Kidney epithelial cell (primary cell): ENCODE measurements around the gene URM1. TPM values are rescaled to one million over a fixed set of nuclear protein-coding genes. Genes with fewer than 3 reads are reported as not detected.

Source experiments
- DNase-seq: peaks from one replicate; pipeline ENCODE4 v3.0.0-alpha.2; 2010; ENCODE audit warnings: low read depth
- H3K27me3 ChIP-seq: 2 replicates; pipeline ENCODE4 v1.6.0; 2011; ENCODE audit warnings: low read length; ENCODE audit not compliant: control insufficient read depth, insufficient read depth
- H3K36me3 ChIP-seq: 2 replicates; pipeline ENCODE4 v1.5.1; 2011; ENCODE audit warnings: low read length; ENCODE audit not compliant: control insufficient read depth, insufficient read depth
- H3K4me3 ChIP-seq: 2 replicates; pipeline ENCODE4 v1.5.1; 2011; ENCODE audit warnings: low read depth, mild to moderate bottlenecking, control low read depth, low read length
- CTCF ChIP-seq: IDR thresholded peaks from 2 replicates; pipeline ENCODE4 v1.5.1; 2011; ENCODE audit warnings: mild to moderate bottlenecking, moderate library complexity, low read length, control low read depth, inconsistent platforms; ENCODE audit not compliant: insufficient read depth, poor library complexity, severe bottlenecking
- total RNA-seq: library from RNA; depleted of rRNA; stranded (reverse); fragments of >200 nt; gene quantifications from 2 replicates; pipeline ENCODE4 v1.2.3, GENCODE V29; 2015

Gene URM1
- total RNA-seq, 1 donor from 2014 or later = 49.9 TPM

DNA sequence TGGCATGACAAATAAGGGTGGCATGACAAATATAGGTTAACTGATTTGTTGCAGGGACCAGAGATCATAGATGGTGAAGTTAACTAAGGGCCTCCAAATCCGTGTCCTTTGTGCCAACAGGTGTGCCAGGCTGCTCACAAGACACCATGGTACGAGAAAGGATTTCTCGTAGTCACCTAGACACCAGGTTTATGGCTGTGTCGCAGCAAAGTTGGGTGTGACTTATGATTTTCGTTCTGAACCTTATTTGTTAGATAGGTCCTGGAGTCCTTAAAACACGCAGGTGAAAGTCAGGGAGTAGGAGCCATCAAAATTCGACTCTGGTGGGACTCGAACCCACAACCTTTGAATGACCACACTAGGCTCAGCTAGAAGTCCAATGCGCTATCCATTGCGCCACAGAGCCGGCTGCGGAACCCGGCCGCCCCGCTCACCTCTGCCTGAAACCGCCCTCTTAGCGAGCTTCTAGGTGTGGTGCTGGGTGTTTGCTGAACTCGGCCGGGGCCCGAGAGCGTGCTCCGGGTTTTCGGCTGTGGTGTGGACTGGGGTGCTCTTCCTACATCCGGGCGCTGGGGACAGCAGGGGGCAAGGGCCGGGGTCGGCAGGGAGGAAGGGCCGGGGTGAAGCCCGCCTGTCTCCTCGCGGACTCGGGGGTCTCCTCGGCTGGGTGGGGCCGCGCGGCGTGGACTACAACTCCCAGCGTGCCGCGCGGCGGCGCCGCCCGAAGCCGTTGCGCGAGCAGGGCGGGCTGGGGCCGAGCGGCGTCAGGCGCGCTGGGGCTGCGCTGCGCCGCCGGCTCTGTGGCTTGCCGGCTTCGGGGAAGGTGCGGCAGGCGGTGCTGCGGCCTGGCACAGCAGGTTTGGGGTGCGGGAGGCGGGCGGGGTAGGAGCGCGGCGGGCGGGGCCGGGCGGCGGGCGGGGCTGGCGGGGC is 31.1 kb upstream of the URM1 start, which contains the start of gene SLC27A4:
SLC27A4 (plus strand) TSS at position 767 of the 930 bp plus-strand sequence. CDS start 2,606 bp downstream, outside the sequence.
- TF ChIP-seq CTCF = no peak
- Histone ChIP-seq H3K4me3 (peak within 1 kb of the TSS; percentile 84), H3K27me3 (no peaks in the 10 kb centered on the region), H3K36me3 (peaks cover 2% of the 10 kb centered on the region)
- no peak for DNase-seq

GRCh38 chr9:128340691-128341434 is 30.3 kb upstream of the URM1 start:
- no peak for TF ChIP-seq CTCF
- DNase-seq = no peak
- peak overlapping the region; percentile 84 for H3K4me3 ChIP-seq
- peaks cover 2% of the 10 kb centered on the region for H3K36me3 ChIP-seq
- H3K27me3 ChIP-seq = no peaks in the 10 kb centered on the region

GRCh38 chr9:128341435-128341849 is 29.7 kb upstream of the URM1 start:
- DNase-seq = no peak
- peaks cover 2% of the 10 kb centered on the region for H3K36me3 ChIP-seq
- TF ChIP-seq CTCF = peak; percentile 75
- peak overlapping the region; percentile 84 for H3K4me3 ChIP-seq
- no peaks in the 10 kb centered on the region for H3K27me3 ChIP-seq

- no peaks in the 10 kb centered on the region for H3K27me3 ChIP-seq
- TF ChIP-seq CTCF = no peak
- H3K36me3 ChIP-seq = peaks cover 2% of the 10 kb centered on the region
- no peak overlapping the region for H3K4me3 ChIP-seq
- DNase-seq = no peak
Observed at GRCh38 chr9:128342971-128343680, 28.0 kb upstream of the URM1 start.

GRCh38 chr9:128343855-128344254 is 27.3 kb upstream of the URM1 start:
- no peak for TF ChIP-seq CTCF
- no peak overlapping the region for H3K4me3 ChIP-seq
- H3K36me3 ChIP-seq = peaks cover 2% of the 10 kb centered on the region
- H3K27me3 ChIP-seq = no peaks in the 10 kb centered on the region
- no peak for DNase-seq
